Posterior cingulate gyrus (tissue), 11 donors: ENCODE data around the gene HYCC1.

Experiments used
- DNase-seq, 10 donors: peaks; one replicate each; pipeline versions ENCODE4 v3.0.0 to v3.0.0-alpha.2; 2020 to 2021; ENCODE audit warnings: mixed read lengths in 3 of 10
- intact Hi-C: fragments of 100-400 bp; cut with DNase I; formaldehyde crosslinking; loops from one replicate; pipeline ENCODE4 v1.15.1; 2023

The HYCC1 gene

GRCh38 chr7:23018750-23019149, 4.8 kb upstream of the HYCC1 start:
- intact Hi-C loops, result loop anchor here (10.0 kb wide), 2 partner anchors 86 to 164 kb away; partner anchors contain the start of gene KLHL7
- DNase-seq, result no peak

- DNase-seq, result no peak
- intact Hi-C loops, result loop anchor here (10.0 kb wide), 2 partner anchors 87 to 163 kb away; partner anchors contain the start of gene KLHL7
Measured at GRCh38 chr7:23017309-23017708, 3.4 kb upstream of the HYCC1 start.

GRCh38 chr7:23016345-23017253, 2.7 kb upstream of the HYCC1 start:
- intact Hi-C loops, result loop anchor here (10.0 kb wide), 2 partner anchors 88 to 162 kb away; partner anchors contain the start of gene KLHL7
- DNase-seq, result no peak

GRCh38 chr7:23014681-23015080, 751 bp upstream of the HYCC1 start:
- no peak for DNase-seq
- intact Hi-C loops, result loop anchor here (5.0 to 10.0 kb wide), 5 partner anchors 43 to 452 kb away; partner anchors contain the start of genes KLHL7 and TOMM7

GRCh38 chr7:23012908-23013714, 819 bp downstream of the HYCC1 start:
- intact Hi-C loops, result loop anchor here (5.0 to 10.0 kb wide), 5 partner anchors 44 to 451 kb away; partner anchors contain the start of genes KLHL7 and TOMM7
- DNase-seq, result peak in 8 of 10 donors; percentile 13 to 88 (median 38)

GRCh38 chr7:23012186-23012585, 1.7 kb downstream of the HYCC1 start:
- DNase-seq, result no peak
- intact Hi-C loops, result loop anchor here (5.0 to 10.0 kb wide), 5 partner anchors 45 to 450 kb away; partner anchors contain the start of genes KLHL7 and TOMM7

- intact Hi-C loops, result loop anchor here (5.0 to 10.0 kb wide), 5 partner anchors 46 to 449 kb away; partner anchors contain the start of genes KLHL7 and TOMM7
- DNase-seq, result no peak
Measured at GRCh38 chr7:23011222-23011924, 2.6 kb downstream of the HYCC1 start.

- intact Hi-C loops, result no loop called here
Measured at GRCh38 chr7:23009303-23009702, 4.6 kb downstream of the HYCC1 start.

GRCh38 chr7:23004247-23004520, 9.7 kb downstream of the HYCC1 start:
- intact Hi-C loops, result no loop called here
- DNase-seq, result no peak

More at GRCh38 chr7:23009303-23009702, 4.6 kb downstream of the HYCC1 start:
- no peak for DNase-seq

- intact Hi-C loops, result no loop called here
- no peak for DNase-seq
Measured at GRCh38 chr7:23003505-23004246, 10.3 kb downstream of the HYCC1 start.

- intact Hi-C loops, result no loop called here
- no peak for DNase-seq
Measured at GRCh38 chr7:23002698-23003097, 11.2 kb downstream of the HYCC1 start.

- intact Hi-C loops, result no loop called here
- DNase-seq, result no peak
Measured at GRCh38 chr7:23001610-23002009, 12.3 kb downstream of the HYCC1 start.

GRCh38 chr7:23000597-23001360, 13.2 kb downstream of the HYCC1 start:
- intact Hi-C loops, result no loop called here
- DNase-seq, result no peak

- intact Hi-C loops, result no loop called here
- no peak for DNase-seq
Measured at GRCh38 chr7:22998519-22998896, 15.4 kb downstream of the HYCC1 start.

- intact Hi-C loops, result no loop called here
- no peak for DNase-seq
Measured at GRCh38 chr7:22997871-22998518, 15.9 kb downstream of the HYCC1 start.

- intact Hi-C loops, result no loop called here
- no peak for DNase-seq
Measured at GRCh38 chr7:22996470-22996869, 17.5 kb downstream of the HYCC1 start.

GRCh38 chr7:22995011-22995410, 18.9 kb downstream of the HYCC1 start:
- intact Hi-C loops, result no loop called here
- DNase-seq, result no peak
